Heart left ventricle (tissue), 16 donors: ENCODE measurements around the gene CACNA2D3. TPM values are rescaled to one million over a fixed set of nuclear protein-coding genes. Genes with fewer than 3 reads are reported as not detected.

Source experiments
- ATAC-seq, 4 donors: fragments of 200-7000 bp; cut with Tn5 transposase; one replicate each; pipeline ENCODE4 v1.9.1; 2020 to 2022; ENCODE audit warnings: moderate library complexity in 4 of 4, mild to moderate bottlenecking in 3 of 4, moderate number of reproducible peaks in 1 of 4
- DNase-seq, 5 donors: peaks; one replicate each; pipeline ENCODE4 v3.0.0-alpha.2; 2020
- H3K27ac ChIP-seq, 12 donors: fragments of 200-600 bp; sonication (generic) in 4 of 12; one replicate each; pipeline versions ENCODE4 v1.5.0 to v1.8.0; 2016 to 2022; ENCODE audit warnings: mild to moderate bottlenecking in 2 of 12
- H3K27me3 ChIP-seq, 9 donors: fragments of 200-600 bp; sonication (generic) in 2 of 9; one replicate each; pipeline versions ENCODE4 v1.5.1 to v1.8.0; 2016 to 2022; ENCODE audit warnings: mild to moderate bottlenecking in 3 of 9
- H3K36me3 ChIP-seq, 9 donors: fragments of 200-600 bp; sonication (generic) in 2 of 9; one replicate each; pipeline versions ENCODE4 v1.5.0 to v1.8.0; 2018 to 2022; ENCODE audit warnings: mild to moderate bottlenecking in 2 of 9
- H3K4me1 ChIP-seq, 12 donors: fragments of 200-600 bp; sonication (generic) in 4 of 12; one replicate each; pipeline versions ENCODE4 v1.5.0 to v1.8.0; 2016 to 2022; ENCODE audit warnings: mild to moderate bottlenecking in 3 of 12
- H3K4me3 ChIP-seq, 12 donors: fragments of 200-600 bp; sonication (generic) in 4 of 12; one replicate each; pipeline versions ENCODE4 v1.5.0 to v1.8.0; 2017 to 2022; ENCODE audit warnings: mild to moderate bottlenecking in 9 of 12, moderate library complexity in 4 of 12
- H3K9me3 ChIP-seq, 12 donors: fragments of 200-600 bp; sonication (generic) in 4 of 12; one replicate each; pipeline versions ENCODE4 v1.5.0 to v1.8.0; 2016 to 2022; ENCODE audit warnings: mild to moderate bottlenecking in 1 of 12
- CTCF ChIP-seq, 12 donors: fragments of 200-600 bp; sonication (generic) in 4 of 12; IDR thresholded peaks; one replicate each; pipeline versions ENCODE4 v1.5.0 to v1.8.0; 2018 to 2022; ENCODE audit warnings: antibody characterized with exemption in 12 of 12, mild to moderate bottlenecking in 5 of 12
- POLR2A ChIP-seq, 2 donors: fragments of 450-650 bp; IDR thresholded peaks; one replicate each; pipeline ENCODE4 v1.6.1; 2017; ENCODE audit warnings: antibody characterized with exemption in 2 of 2, mild to moderate bottlenecking in 2 of 2, moderate library complexity in 2 of 2
- WGBS, 4 donors: extraction: QIAGEN DNeasy Blood & Tissue Kit in 2 of 4; methylation state at CpG; one replicate each; pipeline versions ENCODE4 v1.1.5 to v1.1.7; 2013 to 2018; 5-methylcytosine and 5-hydroxymethylcytosine counted together
- intact Hi-C, 10 donors: fragments of 100-400 bp; cut with DNase I; formaldehyde crosslinking; loops; one replicate each; pipeline versions ENCODE4 v1.11.1 to v1.14.2; 2022
- polyA plus RNA-seq, 2 donors: library from polyadenylated mRNA; stranded (reverse); fragments of 200-250 nt; gene quantifications; one replicate each; pipeline ENCODE4 v1.2.3, GENCODE V29; 2013
- total RNA-seq, 9 donors: library from RNA; depleted of rRNA in 2 of 9; stranded (reverse); fragments of >200 nt in 2 of 9; fragmentation: NEBNext Ultra II Directional in 3 of 9; extraction: Animal tissue kit (Norgen Biotek cat#: 25700) in 3 of 9; gene quantifications; one replicate each; pipeline versions ENCODE4 v1.1.0 to v1.2.4, GENCODE V29; 2016 to 2023
- donor health status: ischemic (EF 13 %, LVEDD 7.1; RV severe dilation, severe dysfunction).
- donor health status: healthy with polysubstance abuse.
- donor health status: DM: no; HTN: yes; CAD: no.
- donor health status: DM: no; HTN: no; CAD: no.
- donor health status: ischemic (EF 25% LVEDD 6.9; RV normal size, moderate dysfunction).
- donor health status: ischemic (EF 25% LVEDD 5.7; RV mildly dilated, moderate dysfunction).
- donor health status: healthy.
- donor health status: DM: yes; HTN: yes; CAD: no.
- donor health status: ischemic (EF 35%, LVEDD 5.7; RV mildly dilated, moderate dysfunction).
- donor health status: nonischemic (EF 11% LVEDD 7.7; RV severe dilation, severe dysfunction).
- donor health status: DM: yes; HTN: yes; CAD: no.
- donor health status: PGD.
- donor health status: ischemic (EF 29% LVEDD 5.4; RV normal size, mild dysfunction).
- donor health status: nonischemic (EF 23%, LVEDD 6.1; RV moderate dilation, normal function).

CACNA2D3 gene
- total and polyA plus RNA-seq, 11 donors = 0.17 to 25.1 (median 12.8) TPM

DNA sequence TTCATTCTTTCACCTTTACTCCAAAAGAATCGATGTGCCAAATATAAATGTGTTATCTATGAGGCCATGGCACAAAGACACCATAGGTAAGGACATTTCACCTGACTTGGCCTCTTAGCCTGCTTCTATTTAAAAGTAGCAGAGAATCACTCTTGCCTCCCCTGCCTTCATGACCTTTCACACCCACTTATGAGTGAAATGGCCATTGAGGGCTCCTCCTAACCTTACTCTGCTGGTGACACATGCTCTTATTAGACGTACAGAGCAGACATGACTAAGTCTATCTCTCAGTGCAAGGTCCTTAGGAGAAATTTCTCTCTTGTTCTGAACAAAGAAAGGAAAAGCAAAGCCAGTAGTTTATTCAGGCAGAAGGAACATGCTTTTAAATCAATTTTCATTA, 654.8 kb downstream of the CACNA2D3 start:
- intact Hi-C loops = no loop called here
- DNase-seq (no peak), ATAC-seq (peak in 1 of 4 donors; percentile 47)
- H3K9me3 ChIP-seq = no peaks in the 10 kb centered on the region
- no peaks in the 10 kb centered on the region for H3K36me3 ChIP-seq
- H3K4me3 ChIP-seq = no peak overlapping the region
- H3K4me1 ChIP-seq = no peaks in the 10 kb centered on the region
- H3K27ac ChIP-seq = no peak overlapping the region
- no peaks in the 10 kb centered on the region for H3K27me3 ChIP-seq
- WGBS, 4 donors = 42 to 62% (median 54%) methylated on average over 2 of the region's 2 CpGs
- no peak for TF ChIP-seq CTCF (IDR thresholded peaks at IDR 0.05)
- no peak for TF ChIP-seq POLR2A (IDR thresholded peaks at IDR 0.05)

DNA sequence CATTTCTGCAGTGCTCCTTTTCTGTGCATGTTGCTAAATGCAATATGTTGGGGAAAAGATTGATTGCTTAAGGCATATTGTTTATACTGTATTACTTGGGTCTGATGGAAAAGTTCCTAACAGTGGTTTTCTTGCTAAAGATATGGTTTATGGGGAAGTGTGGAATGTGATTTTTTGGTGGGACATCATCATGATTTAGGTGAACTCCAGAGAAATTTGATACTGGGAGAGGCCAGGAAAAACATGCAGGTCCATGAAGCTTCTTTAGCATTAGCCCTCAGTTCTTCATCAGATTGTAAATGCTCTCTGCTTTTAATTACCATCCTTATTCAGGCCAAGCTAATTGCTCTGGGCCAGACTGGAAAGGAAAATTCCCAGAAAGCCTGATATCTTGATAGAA, 658.0 kb downstream of the CACNA2D3 start:
- ATAC-seq = no peak
- H3K4me3 ChIP-seq = no peak overlapping the region
- intact Hi-C loops = no loop called here
- no peaks in the 10 kb centered on the region for H3K36me3 ChIP-seq
- no peaks in the 10 kb centered on the region for H3K27me3 ChIP-seq
- no peak overlapping the region for H3K27ac ChIP-seq
- H3K4me1 ChIP-seq = no peaks in the 10 kb centered on the region
- DNase-seq = no peak
- H3K9me3 ChIP-seq = no peaks in the 10 kb centered on the region
- no peak for TF ChIP-seq CTCF (IDR thresholded peaks at IDR 0.05)
- no peak for TF ChIP-seq POLR2A (IDR thresholded peaks at IDR 0.05)

GRCh38 chr3:54781728-54782127, 659.4 kb downstream of the CACNA2D3 start:
- TF ChIP-seq CTCF (IDR thresholded peaks at IDR 0.05) (no peak), POLR2A (IDR thresholded peaks at IDR 0.05) (no peak)
- WGBS, 4 donors = 40 to 57% (median 49%) methylated on average over 1 of the region's 1 CpG
- DNase-seq (no peak), ATAC-seq (no peak)
- Histone ChIP-seq H3K4me3 (no peak overlapping the region), H3K27ac (no peak overlapping the region), H3K36me3 (no peaks in the 10 kb centered on the region), H3K9me3 (peaks cover 0 to under 1% (median 0%) of the 10 kb centered on the region in 12 donors), H3K4me1 (no peaks in the 10 kb centered on the region), H3K27me3 (no peaks in the 10 kb centered on the region)
- intact Hi-C loops = no loop called here

- no peak overlapping the region for H3K4me3 ChIP-seq
- no peaks in the 10 kb centered on the region for H3K4me1 ChIP-seq
- ATAC-seq (no peak), DNase-seq (no peak)
- no peaks in the 10 kb centered on the region for H3K36me3 ChIP-seq
- no peak for TF ChIP-seq CTCF (IDR thresholded peaks at IDR 0.05)
- no peak for TF ChIP-seq POLR2A (IDR thresholded peaks at IDR 0.05)
- no peaks in the 10 kb centered on the region for H3K27me3 ChIP-seq
- peaks cover 0 to 14% (median 0%) of the 10 kb centered on the region in 12 donors for H3K9me3 ChIP-seq
- intact Hi-C loops = no loop called here
- H3K27ac ChIP-seq = no peak overlapping the region
Observed at GRCh38 chr3:54783611-54784010, 661.3 kb downstream of the CACNA2D3 start.
